ENCODE measurements around the gene MYADM. TPM values are rescaled to one million over a fixed set of nuclear protein-coding genes. Genes with fewer than 3 reads are reported as not detected.

Gene MYADM
- total and polyA plus RNA-seq, 12 donors = 53.7 to 265 (median 127) TPM

DNA sequence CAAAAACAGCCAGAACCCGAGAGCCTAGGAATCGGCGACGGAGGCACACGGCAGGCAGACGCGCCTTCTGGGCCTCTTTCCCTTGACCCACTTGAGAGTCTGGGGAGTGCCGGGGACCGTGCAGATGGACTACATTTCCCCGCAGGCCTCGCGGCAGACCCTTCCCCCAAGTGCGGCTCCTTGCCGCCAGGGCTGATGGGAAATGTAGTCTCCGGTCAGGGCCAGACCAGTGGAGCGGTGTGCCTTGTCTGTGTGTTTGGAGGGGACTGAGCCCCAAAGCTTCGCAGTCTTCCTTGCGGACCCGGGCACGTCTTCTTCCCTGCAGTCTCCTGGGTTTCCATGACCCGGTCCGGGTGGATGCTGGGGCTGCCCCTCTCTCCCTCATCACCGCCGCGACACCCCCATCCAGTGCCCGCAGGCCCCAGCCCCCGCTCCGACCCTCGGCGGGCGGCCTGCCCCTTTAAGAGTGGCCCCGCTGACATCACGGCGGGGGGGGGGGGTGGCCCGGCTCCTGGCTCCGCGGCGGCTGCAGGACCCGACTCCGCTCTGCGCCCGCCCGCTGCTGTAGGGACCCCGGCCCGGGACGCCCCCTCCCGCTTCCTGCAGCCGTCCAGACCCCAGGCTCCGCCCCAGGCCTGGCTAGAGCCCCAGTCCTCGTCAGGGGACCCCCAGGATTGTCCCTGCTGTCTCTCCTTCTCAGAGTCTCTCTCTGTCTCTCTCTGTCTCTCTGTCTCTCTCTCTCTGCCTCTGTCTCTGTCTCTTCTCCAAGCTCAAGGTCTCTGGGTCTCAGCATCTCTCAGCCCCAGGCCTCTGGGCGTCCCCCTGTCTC lies 40.6 kb downstream of the MYADM start:
- intact Hi-C loops (cut with DNase I) = loop anchor here (2.0 to 10.0 kb wide), 3 partner anchors 30 to 114 kb away; no protein-coding TSS in a partner anchor
- peak overlapping the region in 1 of 10 donors; percentile 7 for H3K4me3 ChIP-seq
- peak; percentile 49 to 86 (median 76) for ATAC-seq
- peak; percentile 24 to 36 for DNase-seq
- H3K9me3 ChIP-seq = no peaks in the 10 kb centered on the region
- H3K27ac ChIP-seq = no peak overlapping the region
- WGBS, 2 donors = 2 to 3% methylated on average over 46 to 49 of the region's 51 CpGs
- H3K4me1 ChIP-seq = peaks cover 0 to 26% (median 19%) of the 10 kb centered on the region in 9 donors
- TF ChIP-seq, protein P1, sequence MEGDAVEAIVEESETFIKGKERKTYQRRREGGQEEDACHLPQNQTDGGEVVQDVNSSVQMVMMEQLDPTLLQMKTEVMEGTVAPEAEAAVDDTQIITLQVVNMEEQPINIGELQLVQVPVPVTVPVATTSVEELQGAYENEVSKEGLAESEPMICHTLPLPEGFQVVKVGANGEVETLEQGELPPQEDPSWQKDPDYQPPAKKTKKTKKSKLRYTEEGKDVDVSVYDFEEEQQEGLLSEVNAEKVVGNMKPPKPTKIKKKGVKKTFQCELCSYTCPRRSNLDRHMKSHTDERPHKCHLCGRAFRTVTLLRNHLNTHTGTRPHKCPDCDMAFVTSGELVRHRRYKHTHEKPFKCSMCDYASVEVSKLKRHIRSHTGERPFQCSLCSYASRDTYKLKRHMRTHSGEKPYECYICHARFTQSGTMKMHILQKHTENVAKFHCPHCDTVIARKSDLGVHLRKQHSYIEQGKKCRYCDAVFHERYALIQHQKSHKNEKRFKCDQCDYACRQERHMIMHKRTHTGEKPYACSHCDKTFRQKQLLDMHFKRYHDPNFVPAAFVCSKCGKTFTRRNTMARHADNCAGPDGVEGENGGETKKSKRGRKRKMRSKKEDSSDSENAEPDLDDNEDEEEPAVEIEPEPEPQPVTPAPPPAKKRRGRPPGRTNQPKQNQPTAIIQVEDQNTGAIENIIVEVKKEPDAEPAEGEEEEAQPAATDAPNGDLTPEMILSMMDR (IDR thresholded peaks at IDR 0.05) = no peak
- no peaks in the 10 kb centered on the region for H3K36me3 ChIP-seq
- peaks cover 23 to 96% (median 79%) of the 10 kb centered on the region in 7 donors for H3K27me3 ChIP-seq

DNA sequence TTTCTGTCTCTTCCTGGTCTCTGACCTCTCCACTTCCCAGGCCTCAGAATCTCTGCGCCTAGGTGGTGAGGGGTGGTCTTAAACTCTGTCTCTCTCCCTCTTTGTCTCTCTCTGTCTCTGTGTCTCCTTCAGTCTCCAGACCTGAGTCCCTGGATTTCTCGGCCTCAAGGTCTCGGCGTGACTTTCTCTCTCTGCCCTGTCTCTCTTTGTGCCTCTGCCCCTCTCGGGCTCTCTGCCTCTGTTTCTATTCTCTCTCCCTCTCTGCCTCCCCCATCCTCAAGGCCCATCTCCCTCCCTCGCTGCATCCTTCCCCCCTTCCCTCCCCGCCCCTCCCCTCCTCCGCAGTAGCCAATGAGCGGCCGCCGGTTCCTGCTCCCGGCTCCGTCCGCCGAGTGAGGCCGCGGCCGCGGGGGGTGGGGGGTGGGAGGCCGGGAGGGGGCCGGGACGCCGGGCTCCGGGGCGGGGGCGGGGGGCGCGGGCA lies 41.3 kb downstream of the MYADM start, which contains the start of gene CACNG7:
CACNG7 (plus strand) TSS at position 344 of the 481 bp plus-strand sequence. CDS start 3,554 bp downstream, outside the sequence.
- peak within 1 kb of the TSS in 1 of 10 donors; percentile 7 for H3K4me3 ChIP-seq
- H3K36me3 ChIP-seq = no peaks in the 10 kb centered on the region
- TF ChIP-seq, protein P1 (IDR thresholded peaks at IDR 0.05) = no peak
- ATAC-seq (no peak), DNase-seq (no peak)
- peaks cover 0 to 26% (median 19%) of the 10 kb centered on the region in 9 donors for H3K4me1 ChIP-seq
- intact Hi-C loops (cut with DNase I) = loop anchor here (2.0 to 10.0 kb wide), 3 partner anchors 30 to 113 kb away; no protein-coding TSS in a partner anchor
- no peak within 1 kb of the TSS for H3K27ac ChIP-seq
- no peaks in the 10 kb centered on the region for H3K9me3 ChIP-seq
- H3K27me3 ChIP-seq = peaks cover 23 to 95% (median 79%) of the 10 kb centered on the region in 7 donors
- 1 to 2% methylated on average over 19 to 28 of the region's 28 CpGs for WGBS, 2 donors

DNA sequence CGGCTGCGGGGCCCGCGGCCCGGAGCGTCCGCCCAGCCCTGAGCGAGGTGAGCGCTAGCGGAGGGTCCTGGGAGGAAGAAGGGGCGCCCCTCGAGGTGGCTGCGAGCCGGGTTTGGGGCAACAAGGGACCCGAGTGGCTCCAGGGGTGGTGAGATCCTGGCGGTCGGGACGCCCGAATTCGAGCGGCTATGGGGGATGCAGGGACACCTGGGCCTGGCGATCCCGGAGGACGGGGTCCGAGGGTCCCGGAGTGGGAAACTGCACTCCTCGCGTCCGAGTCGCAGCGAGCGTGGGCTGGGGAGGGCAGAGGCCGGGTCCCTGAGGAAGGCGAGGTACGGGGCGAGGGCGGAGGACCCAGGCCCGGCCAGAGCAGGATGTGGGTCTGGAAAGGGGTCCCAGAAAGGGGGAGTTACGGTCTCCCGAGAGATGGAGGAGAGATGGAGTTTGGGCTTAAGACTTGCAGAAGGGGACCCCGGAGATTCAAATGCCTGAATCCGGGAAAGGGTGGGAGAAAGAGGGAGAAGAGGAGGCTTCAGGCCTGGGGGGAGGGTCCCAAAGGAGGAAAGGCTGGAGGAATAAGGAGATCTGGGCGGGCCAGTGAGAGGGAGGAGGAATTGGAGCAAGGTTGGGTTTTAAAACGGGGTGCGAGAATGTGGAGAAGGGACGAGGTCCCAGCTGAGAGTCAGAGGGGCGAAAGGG lies 41.9 kb downstream of the MYADM start:
- peaks cover 0 to 26% (median 19%) of the 10 kb centered on the region in 9 donors for H3K4me1 ChIP-seq
- no peak for DNase-seq
- 0 to 1% methylated on average over 41 to 47 of the region's 47 CpGs for WGBS, 2 donors
- no peaks in the 10 kb centered on the region for H3K36me3 ChIP-seq
- H3K27ac ChIP-seq = no peak overlapping the region
- no peak overlapping the region for H3K4me3 ChIP-seq
- H3K27me3 ChIP-seq = peaks cover 23 to 94% (median 85%) of the 10 kb centered on the region in 7 donors
- intact Hi-C loops (cut with DNase I) = loop anchor here (2.0 to 10.0 kb wide), 3 partner anchors 29 to 113 kb away; no protein-coding TSS in a partner anchor
- no peak for ATAC-seq
- no peaks in the 10 kb centered on the region for H3K9me3 ChIP-seq
- TF ChIP-seq, protein P1 (IDR thresholded peaks at IDR 0.05) = no peak

DNA sequence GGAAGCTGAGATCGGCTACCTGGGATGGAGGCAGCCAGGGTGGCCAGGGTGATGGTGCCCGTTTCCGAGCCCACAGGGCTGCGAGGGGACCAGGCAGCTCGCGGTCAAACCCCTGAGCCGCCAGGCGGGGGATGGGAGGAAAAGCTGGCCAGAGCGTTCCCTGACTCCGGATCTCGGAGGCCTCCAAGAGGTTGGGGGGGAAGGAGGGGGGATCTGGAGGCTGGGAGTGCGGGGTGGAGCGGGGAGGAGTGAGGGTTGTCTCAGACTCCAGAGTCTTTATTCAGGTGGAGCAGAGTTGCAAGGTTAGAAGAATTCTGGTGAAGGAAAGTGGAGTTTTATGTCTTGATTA lies 42.5 kb downstream of the MYADM start:
- H3K36me3 ChIP-seq = no peaks in the 10 kb centered on the region
- TF ChIP-seq, protein P1 (IDR thresholded peaks at IDR 0.05) = no peak
- H3K4me1 ChIP-seq = peaks cover 0 to 26% (median 19%) of the 10 kb centered on the region in 9 donors
- ATAC-seq = no peak
- intact Hi-C loops (cut with DNase I) = no loop called here
- H3K27me3 ChIP-seq = peaks cover 23 to 91% (median 87%) of the 10 kb centered on the region in 7 donors
- WGBS, 2 donors = 0 to 2% methylated on average over 13 of the region's 13 CpGs
- no peak overlapping the region for H3K4me3 ChIP-seq
- no peak for DNase-seq
- H3K27ac ChIP-seq = no peak overlapping the region
- H3K9me3 ChIP-seq = no peaks in the 10 kb centered on the region

Data from heart right ventricle (tissue), 16 donors.